SK-N-SH (cell line): ENCODE data around the gene IGFL4. TPM values are rescaled to one million over a fixed set of nuclear protein-coding genes. Genes with fewer than 3 reads are reported as not detected.

ENCODE experiments used
- CTCF ChIA-PET: fragments of 300-600, 350-600 bp; formaldehyde crosslinking; extraction: SDS; loops from one replicate; lab custom pipeline; 2021; lab: Yijun Ruan, JAX
- POLR2A ChIA-PET: fragments of 350-600 bp; sonication (Branson Sonifier 250); formaldehyde crosslinking; extraction: SDS; loops from one replicate; lab custom pipeline; 2020; ENCODE audit warnings: antibody characterized with exemption, inconsistent platforms; lab: Yijun Ruan, JAX
- DNase-seq: peaks from one replicate; pipeline ENCODE4 v3.0.0; 2012
- H2AFZ ChIP-seq: fragments of 200-600 bp; sonication (generic); 2 replicates; pipeline ENCODE4 v1.8.1; 2016; ENCODE audit warnings: antibody characterized with exemption, mild to moderate bottlenecking, low read depth
- H3F3A ChIP-seq: fragments of 200-600 bp; sonication (generic); replicated peaks from 2 replicates; pipeline ENCODE3; 2016; ENCODE audit warnings: antibody characterized with exemption, mild to moderate bottlenecking; ENCODE audit not compliant: insufficient read depth
- H3K27ac ChIP-seq, 2 experiments: fragments of 200-500 bp in 1 of 2; fragments of 200-600 bp in 1 of 2; sonication (Bioruptor generic) in 1 of 2; sonication (generic), shearing (Covaris generic) in 1 of 2; 2 replicates each; pipeline versions ENCODE4 v1.5.1 to v1.6.1; 2014 to 2016; ENCODE audit warnings: low read depth in 2 of 2, inconsistent platforms in 1 of 2, low read length in 1 of 2, mild to moderate bottlenecking in 1 of 2, mixed read lengths in 1 of 2
- H3K27me3 ChIP-seq: fragments of 200-600 bp; sonication (generic), shearing (Covaris generic); 2 replicates; pipeline ENCODE4 v1.6.1; 2016; ENCODE audit warnings: mixed run types; ENCODE audit not compliant: insufficient read depth
- H3K36me3 ChIP-seq, 2 experiments: fragments of 200-500 bp in 1 of 2; fragments of 200-600 bp in 1 of 2; sonication (Bioruptor generic) in 1 of 2; sonication (generic) in 1 of 2; replicated peaks in 1 of 2; 2 replicates each; pipeline versions ENCODE3 to v1.5.1; 2014 to 2016; ENCODE audit warnings: low read length in 1 of 2, mild to moderate bottlenecking in 1 of 2; ENCODE audit not compliant: insufficient read depth in 2 of 2, control insufficient read depth in 1 of 2
- H3K4me1 ChIP-seq, 2 experiments: fragments of 200-500 bp in 1 of 2; fragments of 200-600 bp in 1 of 2; sonication (Bioruptor generic) in 1 of 2; sonication (generic), shearing (Covaris generic) in 1 of 2; 2 replicates each; pipeline versions ENCODE4 v1.5.1 to v1.6.1; 2014 to 2016; ENCODE audit warnings: low read depth in 1 of 2, low read length in 1 of 2, mixed run types in 1 of 2; ENCODE audit not compliant: insufficient read depth in 2 of 2, control insufficient read depth in 1 of 2
- H3K4me2 ChIP-seq: fragments of 200-600 bp; sonication (generic), shearing (Covaris generic); 2 replicates; pipeline ENCODE4 v1.6.1; 2017; ENCODE audit warnings: mixed run types
- H3K4me3 ChIP-seq, 2 experiments: fragments of 200-500 bp in 1 of 2; fragments of 200-600 bp in 1 of 2; sonication (Bioruptor generic) in 1 of 2; sonication (generic), shearing (Covaris generic) in 1 of 2; 2 replicates each; pipeline versions ENCODE4 v1.5.1 to v1.8.1; 2014 to 2016; ENCODE audit warnings: low read depth in 2 of 2, inconsistent platforms in 1 of 2, low read length in 1 of 2, mild to moderate bottlenecking in 1 of 2, mixed read lengths in 1 of 2, moderate library complexity in 1 of 2
- H3K79me2 ChIP-seq: fragments of 200-600 bp; sonication (generic); 2 replicates; pipeline ENCODE4 v1.8.1; 2017; ENCODE audit warnings: mild to moderate bottlenecking; ENCODE audit not compliant: insufficient read depth
- H3K9ac ChIP-seq: fragments of 200-600 bp; sonication (generic); 2 replicates; pipeline ENCODE4 v1.6.1; 2017; ENCODE audit warnings: mixed run types
- H3K9me2 ChIP-seq: fragments of 200-600 bp; sonication (generic); 2 replicates; pipeline ENCODE4 v1.6.1; 2017; ENCODE audit warnings: mixed run types
- H3K9me3 ChIP-seq: fragments of 200-600 bp; sonication (generic); 2 replicates; pipeline ENCODE4 v1.6.1; 2017; ENCODE audit warnings: mixed run types, mild to moderate bottlenecking, moderate library complexity
- H4K20me1 ChIP-seq: fragments of 200-600 bp; sonication (generic); 2 replicates; pipeline ENCODE4 v1.6.1; 2017; ENCODE audit warnings: mild to moderate bottlenecking, mixed run types; ENCODE audit not compliant: insufficient read depth
- RAD21 ChIP-seq: IDR thresholded peaks from 2 replicates; pipeline ENCODE4 v1.6.1; 2012; ENCODE audit warnings: mild to moderate bottlenecking, low read length
- RCOR1 ChIP-seq: fragments of 150-350 bp; IDR thresholded peaks from 2 replicates; pipeline ENCODE4 v1.6.1; 2017; ENCODE audit warnings: antibody characterized with exemption, low read length
- TAF1 ChIP-seq: IDR thresholded peaks from 2 replicates; pipeline ENCODE4 v1.6.1; 2012; ENCODE audit warnings: low read depth, mild to moderate bottlenecking, low read length, moderate library complexity, borderline replicate concordance
- YY1 ChIP-seq: IDR thresholded peaks from 2 replicates; pipeline ENCODE4 v1.4.0; 2012; ENCODE audit warnings: low read depth, mild to moderate bottlenecking
- WGBS: methylation state at CpG from one replicate; pipeline ENCODE4 v1.1.6; 2017; ENCODE audit warnings: low lambda C conversion rate; 5-methylcytosine and 5-hydroxymethylcytosine counted together
- polyA plus RNA-seq, 3 experiments: library from polyadenylated mRNA; depleted of rRNA; stranded (reverse); fragments of >200 nt; gene quantifications; 2 replicates each; pipeline ENCODE4 v1.2.3, GENCODE V29; 2012
- TF ChIP-seq, protein P1 (sequence below): IDR thresholded peaks from 2 replicates; pipeline ENCODE4 v1.6.1; 2012; ENCODE audit warnings: mild to moderate bottlenecking, low read depth, low read length, moderate library complexity
- TF ChIP-seq, protein P2 (sequence below): fragments of 150-350 bp; IDR thresholded peaks from 2 replicates; pipeline ENCODE4 v1.6.1; 2017; ENCODE audit warnings: antibody characterized with exemption, low read length, low read depth, borderline replicate concordance

The IGFL4 gene
- polyA plus RNA-seq, 1 of the 3 experiments (the other 2 are of a cell fraction): not detected

DNA sequence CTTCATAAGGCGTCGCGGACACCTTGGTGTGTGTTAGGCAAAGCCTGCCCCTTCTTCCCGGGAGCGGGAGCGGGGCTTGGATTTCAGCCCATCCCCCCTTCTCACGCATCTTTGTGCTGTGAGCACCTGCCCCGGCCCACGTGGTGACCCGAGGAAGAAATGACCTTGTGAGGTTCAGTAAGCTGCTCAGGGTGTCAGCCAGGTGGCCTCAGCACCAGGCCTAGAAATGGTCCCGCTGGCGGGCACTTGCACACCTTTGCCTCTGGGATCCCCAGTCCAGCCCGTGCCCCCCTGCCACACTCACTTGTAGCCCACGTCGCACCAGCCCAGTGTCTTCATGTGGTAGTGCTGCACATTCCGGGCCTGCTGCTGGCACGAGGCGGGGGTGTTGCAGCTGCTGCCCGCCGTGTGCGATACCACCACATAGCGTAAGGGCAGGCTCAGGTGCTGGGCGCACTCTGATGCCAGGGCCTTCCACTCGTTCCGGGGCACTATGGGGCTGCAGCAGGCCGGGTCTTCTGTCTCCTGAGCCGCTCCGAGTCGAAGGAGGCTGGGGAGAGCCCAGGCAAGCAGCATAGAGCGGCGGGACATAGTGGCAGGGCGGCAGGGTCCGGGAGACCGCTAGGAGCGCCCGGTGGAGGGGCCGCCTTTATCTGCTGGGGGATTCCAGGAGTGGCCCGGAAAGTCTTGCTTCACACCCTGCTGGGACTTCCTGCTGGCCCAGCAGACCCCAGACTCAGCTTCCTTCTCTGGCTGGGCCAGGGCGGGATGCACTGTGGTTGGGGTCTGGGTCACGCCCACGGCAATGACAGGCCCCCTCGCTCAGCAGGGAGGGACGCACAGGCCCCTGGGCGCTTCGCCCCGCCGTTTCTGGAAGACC lies 18.1 kb downstream of the IGFL4 start, which contains the start of gene PGLYRP1:
Gene PGLYRP1, minus strand, starts transcription at position 623 of the 880 bp plus-strand sequence. Its CDS starts 32 bp downstream, at position 591.
- Histone ChIP-seq H3K9ac (no peak within 1 kb of the TSS), H3K9me3 (no peaks in the 10 kb centered on the region), H3K4me3 (no peak within 1 kb of the TSS), H3K79me2 (no peaks in the 10 kb centered on the region), H3K27me3 (no peaks in the 10 kb centered on the region), H3K27ac (no peak within 1 kb of the TSS), H3K9me2 (no peaks in the 10 kb centered on the region), H3K36me3 (no peaks in the 10 kb centered on the region), H3K4me1 (no peaks in the 10 kb centered on the region), H2AFZ (no peak within 1 kb of the TSS), H4K20me1 (peaks cover 16% of the 10 kb centered on the region), H3F3A (peaks cover 15% of the 10 kb centered on the region), H3K4me2 (no peak within 1 kb of the TSS)
- POLR2A ChIA-PET: no interaction called here
- no peak for TF ChIP-seq RAD21
- CTCF ChIA-PET: interaction anchor here (1.3 to 2.6 kb wide), 4 partner anchors 13 to 242 kb away, joined by 4 to 11 read pairs (median 5); no protein-coding TSS in a partner anchor
- DNase-seq: no peak
- 83% methylated on average over 42 of the region's 47 CpGs for WGBS

DNA sequence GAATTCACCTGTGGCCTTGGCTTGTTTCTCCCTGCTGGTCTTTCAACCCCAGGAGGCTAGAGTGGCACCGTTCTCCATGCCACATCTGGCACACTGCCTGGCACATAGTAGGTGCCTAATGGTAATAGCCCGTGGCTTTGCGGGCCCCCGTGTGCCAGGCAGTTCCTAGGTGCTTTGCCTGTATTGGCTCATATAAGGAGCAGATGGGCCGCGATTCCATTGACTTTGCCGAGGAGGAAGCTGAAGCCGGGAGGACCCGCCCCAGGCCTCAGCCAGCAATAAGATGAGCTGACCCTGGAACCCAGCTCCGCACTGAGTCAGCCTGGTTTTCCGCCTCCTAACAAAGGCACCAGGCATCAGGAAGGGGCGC lies 18.8 kb downstream of the IGFL4 start:
- H3K4me3 ChIP-seq: no peak overlapping the region
- H3K36me3 ChIP-seq: no peaks in the 10 kb centered on the region
- no peaks in the 10 kb centered on the region for H3K27me3 ChIP-seq
- H2AFZ ChIP-seq: no peak overlapping the region
- WGBS: 80% methylated on average over 7 of the region's 12 CpGs
- DNase-seq: no peak
- CTCF ChIA-PET: interaction anchor here (1.2 to 2.6 kb wide), 5 partner anchors 13 to 242 kb away, joined by 4 to 11 read pairs (median 4); no protein-coding TSS in a partner anchor
- no peak overlapping the region for H3K27ac ChIP-seq
- peaks cover 15% of the 10 kb centered on the region for H3F3A ChIP-seq
- peaks cover 18% of the 10 kb centered on the region for H4K20me1 ChIP-seq
- H3K4me1 ChIP-seq: no peaks in the 10 kb centered on the region
- no peaks in the 10 kb centered on the region for H3K9me2 ChIP-seq
- no peaks in the 10 kb centered on the region for H3K79me2 ChIP-seq
- no peaks in the 10 kb centered on the region for H3K9me3 ChIP-seq
- TF ChIP-seq RCOR1: no peak
- TF ChIP-seq TAF1: no peak
- TF ChIP-seq, protein P1, sequence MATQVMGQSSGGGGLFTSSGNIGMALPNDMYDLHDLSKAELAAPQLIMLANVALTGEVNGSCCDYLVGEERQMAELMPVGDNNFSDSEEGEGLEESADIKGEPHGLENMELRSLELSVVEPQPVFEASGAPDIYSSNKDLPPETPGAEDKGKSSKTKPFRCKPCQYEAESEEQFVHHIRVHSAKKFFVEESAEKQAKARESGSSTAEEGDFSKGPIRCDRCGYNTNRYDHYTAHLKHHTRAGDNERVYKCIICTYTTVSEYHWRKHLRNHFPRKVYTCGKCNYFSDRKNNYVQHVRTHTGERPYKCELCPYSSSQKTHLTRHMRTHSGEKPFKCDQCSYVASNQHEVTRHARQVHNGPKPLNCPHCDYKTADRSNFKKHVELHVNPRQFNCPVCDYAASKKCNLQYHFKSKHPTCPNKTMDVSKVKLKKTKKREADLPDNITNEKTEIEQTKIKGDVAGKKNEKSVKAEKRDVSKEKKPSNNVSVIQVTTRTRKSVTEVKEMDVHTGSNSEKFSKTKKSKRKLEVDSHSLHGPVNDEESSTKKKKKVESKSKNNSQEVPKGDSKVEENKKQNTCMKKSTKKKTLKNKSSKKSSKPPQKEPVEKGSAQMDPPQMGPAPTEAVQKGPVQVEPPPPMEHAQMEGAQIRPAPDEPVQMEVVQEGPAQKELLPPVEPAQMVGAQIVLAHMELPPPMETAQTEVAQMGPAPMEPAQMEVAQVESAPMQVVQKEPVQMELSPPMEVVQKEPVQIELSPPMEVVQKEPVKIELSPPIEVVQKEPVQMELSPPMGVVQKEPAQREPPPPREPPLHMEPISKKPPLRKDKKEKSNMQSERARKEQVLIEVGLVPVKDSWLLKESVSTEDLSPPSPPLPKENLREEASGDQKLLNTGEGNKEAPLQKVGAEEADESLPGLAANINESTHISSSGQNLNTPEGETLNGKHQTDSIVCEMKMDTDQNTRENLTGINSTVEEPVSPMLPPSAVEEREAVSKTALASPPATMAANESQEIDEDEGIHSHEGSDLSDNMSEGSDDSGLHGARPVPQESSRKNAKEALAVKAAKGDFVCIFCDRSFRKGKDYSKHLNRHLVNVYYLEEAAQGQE: no peak
- TF ChIP-seq, protein P2, sequence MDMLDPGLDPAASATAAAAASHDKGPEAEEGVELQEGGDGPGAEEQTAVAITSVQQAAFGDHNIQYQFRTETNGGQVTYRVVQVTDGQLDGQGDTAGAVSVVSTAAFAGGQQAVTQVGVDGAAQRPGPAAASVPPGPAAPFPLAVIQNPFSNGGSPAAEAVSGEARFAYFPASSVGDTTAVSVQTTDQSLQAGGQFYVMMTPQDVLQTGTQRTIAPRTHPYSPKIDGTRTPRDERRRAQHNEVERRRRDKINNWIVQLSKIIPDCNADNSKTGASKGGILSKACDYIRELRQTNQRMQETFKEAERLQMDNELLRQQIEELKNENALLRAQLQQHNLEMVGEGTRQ: no peak
- no peak for TF ChIP-seq YY1
- TF ChIP-seq, all 33 proteins: peak for 0
- POLR2A ChIA-PET: no interaction called here
- H3K9ac ChIP-seq: no peak overlapping the region
- no peak overlapping the region for H3K4me2 ChIP-seq
